Measurements from ENCODE around the gene LTBP2. TPM values are rescaled to one million over a fixed set of nuclear protein-coding genes. Genes with fewer than 3 reads are reported as not detected.

LTBP2 gene
- total and polyA plus RNA-seq, 2 of the 8 experiments (the other 6 are each of a cell fraction or from before 2014, with no cell fraction given) = 0.48 to 0.89 TPM

GRCh38 chr14:74618078-74618952 lies 6.3 kb upstream of the LTBP2 start:
- Histone ChIP-seq H2AFZ (ENCODE audit: low read length) (no peak overlapping the region), H3K56ac (replicated peaks; ENCODE audit: insufficient read length, low read depth, low read length) (no peak overlapping the region), H2BK120ac (replicated peaks; ENCODE audit: low read depth, low read length) (no peak overlapping the region), H3K4me2 (ENCODE audit: insufficient read depth in 1 of 2, low read depth in 2 of 2, low read length in 2 of 2) (no peak overlapping the region), H3K18ac (ENCODE audit: extremely low read depth, low read length) (no peak overlapping the region), H2BK15ac (ENCODE audit: low read length) (no peak overlapping the region), H3K4me3 (ENCODE audit: extremely low read depth in 1 of 4, insufficient read depth in 2 of 4, low read depth in 3 of 4, low read length in 4 of 4) (no peak overlapping the region), H4K5ac (ENCODE audit: insufficient read length, low read depth, low read length) (no peak overlapping the region), H3K14ac (ENCODE audit: insufficient read length) (no peak overlapping the region), H2BK12ac (ENCODE audit: low read depth, low read length) (no peak overlapping the region), H4K20me1 (replicated peaks in 1 of 2; ENCODE audit: control insufficient read depth in 1 of 2, insufficient read depth in 2 of 2, low read length in 2 of 2) (no peaks in the 10 kb centered on the region), H4K8ac (ENCODE audit: extremely low read depth, insufficient read depth, low read length) (no peak overlapping the region; the same call in 1 of the 2 replicates), H3K23ac (ENCODE audit: insufficient read length) (no peak overlapping the region), H3K23me2 (ENCODE audit: low read depth, low read length) (no peaks in the 10 kb centered on the region), H2AK5ac (ENCODE audit: low read depth, low read length) (no peak overlapping the region), H3K79me1 (ENCODE audit: low read depth, low read length) (no peaks in the 10 kb centered on the region), H3K9me3 (ENCODE audit: insufficient read depth in 2 of 2, low read depth in 1 of 2, low read length in 1 of 2) (no peaks in the 10 kb centered on the region), H3K27me3 (replicated peaks in 1 of 4; ENCODE audit: control insufficient read depth in 3 of 4, extremely low read depth in 1 of 4, insufficient read depth in 3 of 4, low read length in 3 of 4) (no peaks in the 10 kb centered on the region; a peak in 2 of 7 replicates), H3K79me2 (ENCODE audit: control insufficient read depth in 1 of 2, insufficient read depth in 2 of 2, low read length in 2 of 2) (no peaks in the 10 kb centered on the region), H4K91ac (replicated peaks; ENCODE audit: insufficient read length, low read length) (no peak overlapping the region), H3K4me1 (replicated peaks in 1 of 4; ENCODE audit: control insufficient read depth in 3 of 4, insufficient read depth in 4 of 4, low read length in 3 of 4) (peaks cover 2 to 5% (median 4%) of the 10 kb centered on the region in 4 experiments; a peak in 4 of 7 replicates), H3K9ac (replicated peaks in 1 of 4; ENCODE audit: extremely low read depth in 1 of 4, low read depth in 3 of 4, low read length in 3 of 4) (no peak overlapping the region), H2BK20ac (ENCODE audit: low read length) (no peak overlapping the region), H3K4ac (replicated peaks; ENCODE audit: insufficient read length, low read depth, low read length) (no peak overlapping the region), H2BK5ac (ENCODE audit: low read depth, low read length) (no peak overlapping the region), H3K27ac (ENCODE audit: low read depth, low read length) (no peak overlapping the region), H3K36me3 (ENCODE audit: control insufficient read depth in 2 of 4, insufficient read depth in 4 of 4, low read length in 3 of 4) (no peaks in the 10 kb centered on the region)
- FAIRE-seq (no peak), DNase-seq (ENCODE audit: low read depth in 1 of 2, low spot score in 2 of 2) (no peak)
- POLR2A ChIA-PET (ENCODE audit: partially characterized antibody) = interaction anchor here (1.3 to 2.1 kb wide), 2 partner anchors 14 to 33 kb away, joined by 3 to 7 read pairs; no protein-coding TSS in a partner anchor
- WGBS, 2 experiments (ENCODE audit: extremely low coverage in 1 of 2, insufficient coverage in 1 of 2, insufficient read length in 1 of 2, insufficient replicate concordance in 2 of 2, low coverage in 1 of 2, low lambda C conversion rate in 2 of 2, missing lambda C conversion rate in 1 of 2) = 88% methylated on average over 10 of the region's 10 CpGs; no CpG with 5 or more reads in 1 of the 2 experiments
- CTCF ChIA-PET (ENCODE audit: partially characterized antibody) = interaction anchor here (0.7 to 5.4 kb wide), 18 partner anchors 9 to 347 kb away, joined by 3 to 45 read pairs (median 4); no protein-coding TSS in a partner anchor
- no peak for TF ChIP-seq CTBP2 (IDR thresholded peaks at IDR 0.05; ENCODE audit: borderline replicate concordance, insufficient read depth, insufficient read length, low read length)
- TF ChIP-seq EZH2 (IDR thresholded peaks at IDR 0.05; ENCODE audit: low read depth, low read length, severe bottlenecking) = no peak

Data from H1 (cell line).